GM19023 (cell line): Measurements from ENCODE around the gene SHROOM4.

Experiments used
- ATAC-seq: cut with Tn5 transposase; IDR thresholded peaks from one replicate; pipeline ENCODE4 v1.9.1; 2021; ENCODE audit warnings: mild to moderate bottlenecking, moderate library complexity; ENCODE audit not compliant: unreplicated experiment

Gene SHROOM4, protein sequence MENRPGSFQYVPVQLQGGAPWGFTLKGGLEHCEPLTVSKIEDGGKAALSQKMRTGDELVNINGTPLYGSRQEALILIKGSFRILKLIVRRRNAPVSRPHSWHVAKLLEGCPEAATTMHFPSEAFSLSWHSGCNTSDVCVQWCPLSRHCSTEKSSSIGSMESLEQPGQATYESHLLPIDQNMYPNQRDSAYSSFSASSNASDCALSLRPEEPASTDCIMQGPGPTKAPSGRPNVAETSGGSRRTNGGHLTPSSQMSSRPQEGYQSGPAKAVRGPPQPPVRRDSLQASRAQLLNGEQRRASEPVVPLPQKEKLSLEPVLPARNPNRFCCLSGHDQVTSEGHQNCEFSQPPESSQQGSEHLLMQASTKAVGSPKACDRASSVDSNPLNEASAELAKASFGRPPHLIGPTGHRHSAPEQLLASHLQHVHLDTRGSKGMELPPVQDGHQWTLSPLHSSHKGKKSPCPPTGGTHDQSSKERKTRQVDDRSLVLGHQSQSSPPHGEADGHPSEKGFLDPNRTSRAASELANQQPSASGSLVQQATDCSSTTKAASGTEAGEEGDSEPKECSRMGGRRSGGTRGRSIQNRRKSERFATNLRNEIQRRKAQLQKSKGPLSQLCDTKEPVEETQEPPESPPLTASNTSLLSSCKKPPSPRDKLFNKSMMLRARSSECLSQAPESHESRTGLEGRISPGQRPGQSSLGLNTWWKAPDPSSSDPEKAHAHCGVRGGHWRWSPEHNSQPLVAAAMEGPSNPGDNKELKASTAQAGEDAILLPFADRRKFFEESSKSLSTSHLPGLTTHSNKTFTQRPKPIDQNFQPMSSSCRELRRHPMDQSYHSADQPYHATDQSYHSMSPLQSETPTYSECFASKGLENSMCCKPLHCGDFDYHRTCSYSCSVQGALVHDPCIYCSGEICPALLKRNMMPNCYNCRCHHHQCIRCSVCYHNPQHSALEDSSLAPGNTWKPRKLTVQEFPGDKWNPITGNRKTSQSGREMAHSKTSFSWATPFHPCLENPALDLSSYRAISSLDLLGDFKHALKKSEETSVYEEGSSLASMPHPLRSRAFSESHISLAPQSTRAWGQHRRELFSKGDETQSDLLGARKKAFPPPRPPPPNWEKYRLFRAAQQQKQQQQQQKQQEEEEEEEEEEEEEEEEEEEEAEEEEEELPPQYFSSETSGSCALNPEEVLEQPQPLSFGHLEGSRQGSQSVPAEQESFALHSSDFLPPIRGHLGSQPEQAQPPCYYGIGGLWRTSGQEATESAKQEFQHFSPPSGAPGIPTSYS (N-terminal part only)

GRCh38 chrX:50813843-50814661 is at the start of gene SHROOM4:
SHROOM4 (minus strand) TSS chrX:50814194; CDS start chrX:50814018, 176 bp downstream.
- no peak for ATAC-seq

GRCh38 chrX:50863471-50863870 is 49.5 kb upstream of the SHROOM4 start:
- no peak for ATAC-seq

DNA sequence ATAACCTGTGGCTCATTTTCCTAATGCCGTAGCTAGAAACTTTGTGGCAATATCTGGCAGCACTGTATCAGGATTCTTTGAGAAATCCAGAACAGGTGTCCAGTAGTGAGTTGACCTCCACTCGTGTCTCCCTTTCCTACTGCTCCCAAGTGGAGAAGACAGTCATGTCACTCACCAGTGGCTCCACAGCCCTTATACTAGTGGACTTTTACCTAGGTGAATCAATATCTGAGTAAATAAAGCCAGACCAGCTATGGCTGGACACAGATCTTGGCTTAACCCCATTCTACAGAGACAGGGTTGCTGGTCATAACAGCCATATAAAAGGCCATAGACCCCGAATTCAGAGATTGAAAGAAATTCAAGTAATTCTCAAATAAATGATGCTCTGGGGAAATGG is 46.5 kb upstream of the SHROOM4 start:
- no peak for ATAC-seq

DNA sequence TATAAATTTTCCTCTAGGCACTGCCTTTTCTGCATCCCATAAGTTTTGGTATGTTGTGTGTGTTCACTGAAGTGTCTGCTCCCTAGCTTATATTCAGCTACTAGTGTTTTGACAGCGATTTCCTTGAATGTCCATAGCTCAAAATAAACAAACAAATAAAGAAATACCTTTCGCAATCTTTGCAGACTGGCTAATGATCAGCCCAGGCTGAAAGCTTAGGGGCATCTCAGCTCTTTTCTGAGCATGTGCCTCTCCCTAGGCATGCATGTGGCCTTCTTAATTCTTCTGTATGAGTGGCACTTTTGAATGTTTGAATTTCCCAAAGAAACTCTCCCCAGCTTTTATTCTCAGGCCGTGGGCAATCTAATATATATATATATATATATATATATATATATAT is 44.6 kb upstream of the SHROOM4 start:
- no peak for ATAC-seq

DNA sequence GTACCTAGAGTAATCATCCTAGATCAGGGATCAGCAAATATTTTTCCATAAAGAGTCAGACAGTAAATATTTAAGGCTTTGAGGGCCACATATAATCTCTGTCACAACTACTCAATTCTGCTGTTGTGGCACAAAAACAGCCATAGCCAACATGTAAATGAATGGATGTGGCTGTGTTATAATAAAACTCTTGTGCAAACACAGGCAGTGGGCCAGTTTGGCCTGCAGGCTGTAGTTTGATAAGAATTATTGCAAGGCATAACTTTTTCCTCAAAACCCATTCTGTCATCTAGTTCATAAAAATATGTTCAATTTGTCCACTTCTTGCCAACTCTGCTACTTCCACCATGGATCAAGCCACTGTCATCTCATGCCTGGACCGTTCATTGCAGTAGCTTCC is 39.4 kb upstream of the SHROOM4 start:
- ATAC-seq, result no peak

GRCh38 chrX:50852524-50852923 is 38.5 kb upstream of the SHROOM4 start:
- ATAC-seq, result no peak

DNA sequence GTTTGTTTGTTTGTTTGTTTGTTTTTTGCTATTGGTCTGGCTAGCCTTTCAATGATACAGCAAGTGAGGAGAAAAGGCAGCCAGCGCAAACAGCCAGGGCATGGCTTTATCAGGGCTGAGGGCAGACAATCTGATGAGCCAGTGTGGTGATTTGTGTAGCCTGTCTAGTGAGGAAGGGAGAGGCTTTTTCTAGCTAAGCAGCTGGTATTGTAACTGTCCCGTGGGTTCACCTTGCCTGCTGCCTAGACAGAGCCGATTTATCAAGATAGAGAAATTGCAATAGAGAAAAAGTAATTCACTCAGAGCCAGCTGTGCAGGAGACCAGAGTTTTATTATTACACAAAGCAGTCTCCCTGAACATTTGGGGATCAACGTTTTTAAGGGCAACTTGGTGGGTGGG is 28.2 kb upstream of the SHROOM4 start:
- no peak for ATAC-seq

DNA sequence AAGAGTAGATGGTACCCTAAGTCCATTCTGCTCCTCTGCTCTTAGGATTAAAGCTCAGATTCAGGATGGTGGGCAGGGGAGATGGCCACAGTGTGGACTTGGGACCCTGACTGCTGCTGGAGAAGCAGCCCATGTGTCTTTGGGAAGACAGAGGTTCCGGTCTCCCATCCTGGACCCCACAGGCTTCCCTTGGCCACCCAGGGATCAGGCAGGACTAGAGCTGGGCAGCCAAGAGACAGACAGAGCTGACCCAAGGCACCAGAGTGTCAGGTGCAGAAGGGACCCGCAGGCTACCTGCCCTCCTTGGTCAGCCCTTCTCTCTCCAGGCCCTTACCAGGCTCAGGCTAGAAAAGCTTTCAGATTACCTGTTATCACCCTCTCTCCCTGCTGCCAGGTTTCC is 25.7 kb upstream of the SHROOM4 start:
- ATAC-seq, result no peak

- no peak for ATAC-seq
Observed at GRCh38 chrX:50838820-50839600, 25.0 kb upstream of the SHROOM4 start.

DNA sequence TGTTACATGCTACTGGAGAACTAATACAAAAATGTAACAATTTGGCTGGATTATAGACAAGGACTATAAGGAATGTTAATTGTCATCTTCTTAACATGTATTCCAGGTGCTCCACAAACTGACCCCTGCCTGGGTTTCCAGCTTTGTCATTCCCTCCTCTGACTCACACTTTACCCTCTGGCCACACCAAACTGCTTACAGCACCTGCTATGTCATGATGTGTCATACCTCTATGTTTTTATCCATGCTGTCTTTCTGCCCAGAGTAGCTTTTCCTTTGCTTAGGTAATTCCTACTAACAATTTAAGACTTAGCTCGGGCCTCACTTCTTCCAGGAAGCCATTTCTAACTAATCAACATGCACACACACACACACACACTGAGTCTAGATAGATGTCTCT is 14.0 kb upstream of the SHROOM4 start:
- no peak for ATAC-seq

DNA sequence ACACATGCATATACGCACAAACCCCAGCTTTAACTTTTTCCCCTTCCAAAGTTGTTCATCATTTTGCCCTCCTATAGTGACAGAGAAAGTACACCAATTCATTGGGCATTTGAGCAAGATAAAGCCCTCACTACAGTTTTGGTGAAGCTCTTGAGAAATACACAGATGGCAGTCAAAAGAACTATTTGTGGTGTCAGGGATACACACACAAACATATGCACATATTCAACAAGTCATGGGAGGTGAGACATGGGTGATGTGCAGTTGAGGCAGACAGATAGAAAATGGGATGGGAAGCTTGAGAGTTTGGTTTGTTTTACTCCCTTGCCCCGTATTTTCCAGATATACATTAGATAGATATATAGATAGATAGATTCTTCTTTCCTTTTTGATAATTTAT is 11.8 kb upstream of the SHROOM4 start:
- no peak for ATAC-seq

- ATAC-seq, result no peak
Observed at GRCh38 chrX:50818986-50819385, 5.0 kb upstream of the SHROOM4 start.

DNA sequence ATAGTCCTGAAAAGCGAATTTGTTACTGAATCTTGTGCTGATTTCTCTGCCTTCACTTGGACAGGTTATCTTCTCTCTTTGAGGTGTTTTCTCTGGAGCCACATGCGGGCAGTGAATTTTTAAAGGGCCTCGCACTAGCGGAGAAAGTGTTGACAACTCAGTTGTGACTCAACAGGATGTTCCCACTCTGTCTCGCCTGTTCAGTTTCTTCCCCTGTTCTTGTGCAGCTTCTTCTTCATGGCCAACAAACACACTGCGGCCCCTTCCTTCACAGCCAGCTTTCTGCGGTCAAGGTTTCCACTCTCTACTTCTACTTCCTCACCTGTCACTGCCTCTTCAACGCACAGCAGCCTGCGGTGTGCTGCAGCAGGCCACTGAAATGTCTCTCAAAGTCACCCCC is 1.1 kb upstream of the SHROOM4 start:
- no peak for ATAC-seq

- ATAC-seq, result no peak
Observed at GRCh38 chrX:50814701-50815100, 707 bp upstream of the SHROOM4 start.

DNA sequence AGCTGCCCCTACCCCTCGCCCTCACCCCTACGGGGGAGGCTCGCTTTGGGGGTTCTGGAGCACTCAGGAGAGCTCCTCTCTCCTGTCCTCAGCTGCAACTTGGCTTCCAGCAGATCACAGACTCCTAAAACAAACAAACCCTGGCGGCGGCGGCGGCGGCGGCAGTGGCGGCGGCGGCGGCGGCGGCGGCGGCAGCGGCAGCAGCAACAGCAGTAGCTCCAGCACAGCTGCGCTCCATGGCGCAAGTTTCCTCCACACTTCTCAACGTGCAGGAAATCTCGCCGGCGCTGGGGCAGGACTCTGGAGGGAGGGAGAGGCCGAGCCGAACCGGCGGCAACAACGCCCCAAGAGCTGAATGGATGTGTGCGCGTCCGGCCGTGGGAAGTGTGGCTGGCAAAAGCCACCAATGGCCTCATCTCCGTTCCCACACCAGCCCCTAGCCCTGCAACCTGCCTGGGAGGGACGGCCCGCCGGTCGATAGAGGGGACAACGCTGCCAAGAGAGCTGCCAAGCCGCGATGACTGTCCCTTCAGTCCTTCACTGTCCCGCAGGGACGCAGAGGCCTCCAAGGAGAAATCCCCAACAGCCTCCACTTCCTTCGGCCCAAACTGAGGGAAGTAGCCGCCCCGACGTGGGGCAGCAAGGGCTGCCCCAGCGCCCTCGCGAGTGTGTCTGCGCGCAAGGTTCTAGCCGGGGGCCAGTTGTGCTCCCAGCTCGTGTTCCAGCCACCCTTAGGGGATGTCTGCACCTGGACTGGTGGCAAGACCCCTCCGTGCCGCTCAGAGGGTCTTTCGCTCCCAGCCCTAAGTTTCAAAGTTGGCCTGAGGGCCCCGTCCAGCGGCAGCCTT is 775 bp downstream of the SHROOM4 start:
- ATAC-seq, result no peak

DNA sequence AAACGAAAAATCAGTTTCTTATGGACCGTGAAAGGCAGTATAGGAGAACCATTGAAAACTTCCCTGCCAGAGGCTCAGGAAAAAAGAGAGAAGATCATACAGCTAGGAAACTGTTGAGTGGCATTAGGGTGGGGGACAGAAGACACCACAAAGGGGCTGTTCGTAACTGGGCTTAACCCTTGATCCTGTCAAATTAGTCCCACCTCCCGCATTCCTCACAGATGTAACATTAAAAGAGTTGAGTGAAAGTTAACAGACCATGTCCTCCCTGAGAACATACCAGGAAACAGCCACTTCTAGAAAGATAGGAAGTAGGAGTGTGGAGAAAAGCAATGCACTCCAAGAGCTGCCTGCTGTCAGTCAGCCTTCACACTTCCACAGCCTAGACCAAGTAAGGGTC is 8.7 kb downstream of the SHROOM4 start:
- no peak for ATAC-seq

- no peak for ATAC-seq
Observed at GRCh38 chrX:50801135-50801534, 12.9 kb downstream of the SHROOM4 start.

- ATAC-seq, result no peak
Observed at GRCh38 chrX:50799531-50799961, 14.4 kb downstream of the SHROOM4 start.

DNA sequence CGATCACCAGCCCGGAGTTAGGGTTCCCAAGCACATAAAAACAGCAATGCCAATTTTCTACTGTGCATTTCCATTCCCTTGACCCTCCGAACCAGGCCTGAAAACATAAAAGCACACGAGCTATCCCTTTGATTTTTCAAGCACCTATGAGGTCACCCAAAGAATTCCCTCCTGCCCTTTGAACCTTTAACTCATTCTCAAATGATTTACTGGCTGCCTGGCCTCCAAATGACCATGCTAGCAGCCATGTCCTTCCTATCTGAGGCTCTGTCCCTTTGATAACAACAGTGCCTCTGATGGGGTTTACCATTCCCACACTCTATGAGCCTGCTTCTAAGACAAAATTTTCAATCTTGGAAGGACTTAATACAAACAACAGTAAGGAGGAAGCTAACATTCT is 15.2 kb downstream of the SHROOM4 start:
- ATAC-seq, result no peak
